ENCODE results near the gene RNASE13. TPM values are rescaled to one million over a fixed set of nuclear protein-coding genes. Genes with fewer than 3 reads are reported as not detected.
"Not testable (repeated sequence)": the region's sequence is repeated elsewhere in the genome, so short reads cannot be mapped to it uniquely, and the experiment has no call there.

The RNASE13 gene
- total and polyA plus RNA-seq, 2 of the 4 experiments (the other 2 are of a cell fraction) = not detected

DNA sequence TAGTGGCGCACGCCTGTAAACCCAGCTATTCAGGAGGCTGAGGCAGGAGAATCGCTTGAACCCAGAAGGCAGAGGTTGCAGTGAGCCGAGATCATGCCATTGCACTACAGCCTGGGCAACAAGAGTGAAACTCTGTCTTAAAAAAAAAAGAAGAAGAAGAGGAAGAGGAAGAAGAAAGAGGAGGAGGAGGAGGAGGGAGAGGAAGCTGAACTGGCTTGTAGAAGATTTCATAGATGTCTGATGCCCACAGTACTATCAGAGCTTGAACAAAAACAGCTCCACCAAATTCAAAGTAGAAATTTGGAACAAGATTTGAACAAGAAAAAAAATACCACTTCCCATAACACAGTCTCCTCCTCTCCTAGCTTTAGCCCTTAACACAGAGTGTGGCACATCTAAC, 49.0 kb downstream of the RNASE13 start:
- intact Hi-C loops (cut with micrococcal nuclease); H2BK20ac ChIP-seq (ENCODE audit: low read depth, low read length); BruUV-seq (replicated peaks); CTCF ChIA-PET; H3K4me1 ChIP-seq (ENCODE audit: control insufficient read depth, insufficient read depth, low read length); H4K8ac ChIP-seq (ENCODE audit: low read depth in 2 of 2, low read length in 2 of 2); H3K27ac ChIP-seq (ENCODE audit: insufficient read depth, low read length); H3K18ac ChIP-seq (ENCODE audit: low read depth, low read length); H2AFZ ChIP-seq (replicated peaks; ENCODE audit: low read length, poor library complexity); H3K14ac ChIP-seq (replicated peaks; ENCODE audit: low read depth, low read length); H4K91ac ChIP-seq (ENCODE audit: insufficient read depth, low read depth, low read length); H4K20me1 ChIP-seq (ENCODE audit: insufficient read depth, low read length); dilution Hi-C loops (cut with HindIII; ENCODE audit: low sequenced_read_pairs, unreplicated experiment); H3K4me2 ChIP-seq (ENCODE audit: low read depth, low read length); H3K9ac ChIP-seq (ENCODE audit: low read depth, low read length); H3K4ac ChIP-seq (ENCODE audit: low read depth, low read length); H3K27me3 ChIP-seq (ENCODE audit: control insufficient read depth, insufficient read depth, low read length); POLR2A ChIA-PET (ENCODE audit: unreplicated experiment); H3K23ac ChIP-seq (ENCODE audit: low read depth, low read length); H3K9me3 ChIP-seq (ENCODE audit: control insufficient read depth, insufficient read depth, low read length); H2BK5ac ChIP-seq (ENCODE audit: low read depth, low read length, poor library complexity, severe bottlenecking); H2BK15ac ChIP-seq (ENCODE audit: low read depth, low read length); H4K5ac ChIP-seq (ENCODE audit: low read depth, low read length); H3K36me3 ChIP-seq (ENCODE audit: control insufficient read depth, insufficient read depth, low read length); H2BK120ac ChIP-seq (ENCODE audit: low read depth, low read length); ATAC-seq (ENCODE audit: low read depth); H2AK5ac ChIP-seq (ENCODE audit: low read depth, low read length); H2AK9ac ChIP-seq (replicated peaks; ENCODE audit: low read depth, low read length, poor library complexity); DNase-seq; H3K56ac ChIP-seq (ENCODE audit: extremely low read depth, insufficient read depth, low read length); H3K4me3 ChIP-seq (ENCODE audit: insufficient read depth, low read depth, low read length): not testable (repeated sequence)
- Histone ChIP-seq H3K79me1 (ENCODE audit: low read depth in 1 of 2, low read length in 2 of 2) (peaks cover 6 to 12% of the 10 kb centered on the region in 2 experiments; a peak in 3 of 4 replicates), H3K9me1 (ENCODE audit: insufficient read depth, low read length) (peaks cover 16% of the 10 kb centered on the region)
- in situ Hi-C loops (cut with MboI; ENCODE audit: low sequenced_read_pairs) = loop anchor here (25.0 kb wide), 1 partner anchor 648 kb away; the partner anchor contains the start of genes CCNB1IP1 and PARP2
- 100% methylated on average over 1 of the region's 4 CpGs; no CpG with 5 or more reads in 1 of the 2 experiments for WGBS, 2 experiments (ENCODE audit: extremely low coverage in 2 of 2, insufficient read length in 1 of 2)

Small RNA genes lying within 50 kb of the gene (microRNA-seq; reads per million reads assigned to microRNA genes)
- not detected for gene MIR6717 (ENCODE audit: unreplicated experiment)

Other genes with a start within 250 kb of the RNASE13 start
- not detected in 2 replicates for gene RNASE1, start 232.0 kb downstream of the RNASE13 start, total RNA-seq (2012; rRNA removed)
- gene RNASE1, start 232.0 kb downstream of the RNASE13 start, polyA plus RNA-seq (2012; rRNA removed) = not detected in 2 replicates
- not detected in 2 replicates for gene RNASE3, start 143.4 kb downstream of the RNASE13 start, total RNA-seq (2012; rRNA removed)
- gene RNASE3, start 143.4 kb downstream of the RNASE13 start, polyA plus RNA-seq (2012; rRNA removed) = not detected in 2 replicates
- gene RNASE2, start 79.3 kb downstream of the RNASE13 start, total RNA-seq (2012; rRNA removed) = not detected in 2 replicates
- not detected in 2 replicates for gene RNASE2, start 79.3 kb downstream of the RNASE13 start, polyA plus RNA-seq (2012; rRNA removed)
- 25.0 and 32.8 TPM in 2 replicates for gene METTL17, start 44.8 kb downstream of the RNASE13 start, total RNA-seq (2012; rRNA removed)
- gene METTL17, start 44.8 kb downstream of the RNASE13 start, polyA plus RNA-seq (2012; rRNA removed) = 62.0 and 69.7 TPM in 2 replicates
- gene SLC39A2, start 35.5 kb downstream of the RNASE13 start, total RNA-seq (2012; rRNA removed) = not detected in 2 replicates
- not detected in 2 replicates for gene SLC39A2, start 35.5 kb downstream of the RNASE13 start, polyA plus RNA-seq (2012; rRNA removed)
- 0.36 and 0.56 TPM in 2 replicates for gene NDRG2, start 9.7 kb downstream of the RNASE13 start, total RNA-seq (2012; rRNA removed)
- gene NDRG2, start 9.7 kb downstream of the RNASE13 start, polyA plus RNA-seq (2012; rRNA removed) = 1.2 and 1.5 TPM in 2 replicates
- not detected in 2 replicates for gene TPPP2, start 4.6 kb downstream of the RNASE13 start, total RNA-seq (2012; rRNA removed)
- gene TPPP2, start 4.6 kb downstream of the RNASE13 start, polyA plus RNA-seq (2012; rRNA removed) = not detected in 2 replicates
- gene RNASE7, start 7.6 kb upstream of the RNASE13 start, total RNA-seq (2012; rRNA removed) = not detected in 2 replicates
- not detected in 2 replicates for gene RNASE7, start 7.6 kb upstream of the RNASE13 start, polyA plus RNA-seq (2012; rRNA removed)
- gene RNASE8, start 23.0 kb upstream of the RNASE13 start, total RNA-seq (2012; rRNA removed) = not detected in 2 replicates
- not detected in 2 replicates for gene RNASE8, start 23.0 kb upstream of the RNASE13 start, polyA plus RNA-seq (2012; rRNA removed)
- gene ARHGEF40, start 35.5 kb upstream of the RNASE13 start, total RNA-seq (2012; rRNA removed) = 16.1 and 18.1 TPM in 2 replicates
- gene ARHGEF40, start 35.5 kb upstream of the RNASE13 start, polyA plus RNA-seq (2012; rRNA removed) = 58.4 and 62.8 TPM in 2 replicates
- 0.83 and 0.90 TPM in 2 replicates for gene ZNF219, start 63.8 kb upstream of the RNASE13 start, total RNA-seq (2012; rRNA removed)
- 3.8 and 4.6 TPM in 2 replicates for gene ZNF219, start 63.8 kb upstream of the RNASE13 start, polyA plus RNA-seq (2012; rRNA removed)
- gene TMEM253, start 66.3 kb upstream of the RNASE13 start, total RNA-seq (2012; rRNA removed) = not detected in 2 replicates
- 0.07 TPM in 1 of 2 replicates, not detected in the other for gene TMEM253, start 66.3 kb upstream of the RNASE13 start, polyA plus RNA-seq (2012; rRNA removed)
- gene OR5AU1, start 121.3 kb upstream of the RNASE13 start, total RNA-seq (2012; rRNA removed) = not detected in 2 replicates
- not detected in 2 replicates for gene OR5AU1, start 121.3 kb upstream of the RNASE13 start, polyA plus RNA-seq (2012; rRNA removed)
- gene HNRNPC, start 234.6 kb upstream of the RNASE13 start, total RNA-seq (2012; rRNA removed) = 308 and 548 TPM in 2 replicates
- gene HNRNPC, start 234.6 kb upstream of the RNASE13 start, polyA plus RNA-seq (2012; rRNA removed) = 366 and 615 TPM in 2 replicates
- gene RPGRIP1, start 245.3 kb upstream of the RNASE13 start, total RNA-seq (2012; rRNA removed) = not detected in 2 replicates
- not detected in 2 replicates for gene RPGRIP1, start 245.3 kb upstream of the RNASE13 start, polyA plus RNA-seq (2012; rRNA removed)

Data from IMR-90 (cell line).